C4-2B (cell line): ENCODE results near the gene MGAT5B.

Source experiments
- CTCF ChIP-seq: fragments of 450-650 bp; conservative IDR thresholded peaks from 2 replicates; pipeline ENCODE4 v1.5.1; 2017; ENCODE audit warnings: mild to moderate bottlenecking
- ZFX ChIP-seq: fragments of 450-650 bp; IDR thresholded peaks from 2 replicates; pipeline ENCODE4 v1.6.1; 2017

GRCh38 chr17:76966016-76966415 lies 97.8 kb downstream of the MGAT5B start:
- TF ChIP-seq CTCF (no peak), ZFX (no peak)
